Activated CD4-positive, alpha-beta T cell treated with anti-CD3 and anti-CD28 coated beads, Interleukin-2, amount 10 ng/mL, durations not matched to agents 7 days and 5 days (primary cell): Measurements from ENCODE around the gene MAP3K9. TPM values are rescaled to one million over a fixed set of nuclear protein-coding genes. Genes with fewer than 3 reads are reported as not detected.
"Not testable (repeated sequence)": the region's sequence is repeated elsewhere in the genome, so short reads cannot be mapped to it uniquely, and the experiment has no call there.

Source experiments
- CTCF ChIA-PET: fragments of 350-600 bp; sonication (Branson Sonifier 250); formaldehyde crosslinking; loops from one replicate; lab custom pipeline; 2021; ENCODE audit warnings: antibody characterized with exemption; lab: Charles Lee
- POLR2A ChIA-PET: fragments of 350-600 bp; sonication (Branson Sonifier 250); formaldehyde crosslinking; loops from one replicate; lab custom pipeline; 2021; ENCODE audit warnings: antibody characterized with exemption; lab: Charles Lee
- DNase-seq: peaks from one replicate; pipeline ENCODE4 v3.0.0-alpha.2; 2020
- H3K27ac Mint-ChIP-seq: one replicate; pipeline ENCODE4 v1.8.0; 2021; ENCODE audit warnings: mild to moderate bottlenecking, moderate library complexity, mixed read lengths
- H3K27me3 Mint-ChIP-seq: one replicate; pipeline ENCODE4 v1.8.0; 2021; ENCODE audit warnings: mixed read lengths
- H3K36me3 Mint-ChIP-seq: one replicate; pipeline ENCODE4 v1.8.0; 2021; ENCODE audit warnings: low read depth, mixed read lengths
- H3K4me1 Mint-ChIP-seq: one replicate; pipeline ENCODE4 v1.8.0; 2021; ENCODE audit warnings: mixed read lengths
- H3K4me3 Mint-ChIP-seq: one replicate; pipeline ENCODE4 v1.8.0; 2021; ENCODE audit warnings: mild to moderate bottlenecking, moderate library complexity, mixed read lengths
- H3K9me3 Mint-ChIP-seq: one replicate; pipeline ENCODE4 v1.8.0; 2021; ENCODE audit warnings: mixed read lengths
- total RNA-seq, 2 experiments: library from RNA; stranded (reverse); gene quantifications; one replicate each; pipeline ENCODE4 v1.2.3, GENCODE V29; 2021

MAP3K9 gene
- total RNA-seq, 2 experiments from 2014 or later: 4.8 TPM

- no peak overlapping the region for H3K27ac Mint-ChIP-seq
- DNase-seq: no peak
- peaks cover 8% of the 10 kb centered on the region for H3K27me3 Mint-ChIP-seq
- POLR2A ChIA-PET: no interaction called here
- no peaks in the 10 kb centered on the region for H3K9me3 Mint-ChIP-seq
- H3K4me1 Mint-ChIP-seq: peaks cover 9% of the 10 kb centered on the region
- H3K36me3 Mint-ChIP-seq: no peaks in the 10 kb centered on the region
- CTCF ChIA-PET: interaction anchor here (1.6 to 2.4 kb wide), 2 partner anchors 9 to 14 kb away, joined by 4 to 9 read pairs; no protein-coding TSS in a partner anchor
- no peak overlapping the region for H3K4me3 Mint-ChIP-seq
These were observed 99.5 kb downstream of the MAP3K9 start for GRCh38 chr14:70709726-70710382.

- ChIA-PET POLR2A (no interaction called here), CTCF (interaction anchor here (0.7 to 2.4 kb wide), 2 partner anchors 14 to 67 kb away, joined by 3 to 9 read pairs; no protein-coding TSS in a partner anchor)
- no peak for DNase-seq
- Mint-ChIP-seq H3K4me1 (peaks cover 5% of the 10 kb centered on the region), H3K4me3 (no peak overlapping the region), H3K27ac (no peak overlapping the region), H3K9me3 (no peaks in the 10 kb centered on the region), H3K27me3 (peaks cover 10% of the 10 kb centered on the region), H3K36me3 (no peaks in the 10 kb centered on the region)
These were observed 100.4 kb downstream of the MAP3K9 start for GRCh38 chr14:70708717-70709570.

GRCh38 chr14:70707138-70708038, 101.9 kb downstream of the MAP3K9 start:
- no peak for DNase-seq
- Mint-ChIP-seq H3K4me1 (peaks cover 4% of the 10 kb centered on the region), H3K4me3 (no peak overlapping the region), H3K9me3 (no peaks in the 10 kb centered on the region), H3K27ac (no peak overlapping the region), H3K27me3 (peaks cover 10% of the 10 kb centered on the region), H3K36me3 (no peaks in the 10 kb centered on the region)
- ChIA-PET POLR2A (no interaction called here), CTCF (interaction anchor here (1.3 to 1.4 kb wide), 2 partner anchors 51 to 85 kb away, joined by 3 read pairs; no protein-coding TSS in a partner anchor)

- Mint-ChIP-seq H3K36me3 (no peaks in the 10 kb centered on the region), H3K27ac (no peak overlapping the region), H3K27me3 (peaks cover 12% of the 10 kb centered on the region), H3K9me3 (no peaks in the 10 kb centered on the region), H3K4me3 (no peak overlapping the region), H3K4me1 (peaks cover 4% of the 10 kb centered on the region)
- POLR2A ChIA-PET: no interaction called here
- no peak for DNase-seq
- CTCF ChIA-PET: no interaction called here
These were observed 103.1 kb downstream of the MAP3K9 start for GRCh38 chr14:70706177-70706576.

- CTCF ChIA-PET: no interaction called here
- Mint-ChIP-seq H3K9me3 (no peaks in the 10 kb centered on the region), H3K27ac (no peak overlapping the region), H3K4me1 (peaks cover 4% of the 10 kb centered on the region), H3K27me3 (peaks cover 13% of the 10 kb centered on the region), H3K4me3 (no peak overlapping the region), H3K36me3 (no peaks in the 10 kb centered on the region)
- POLR2A ChIA-PET: no interaction called here
- DNase-seq: no peak
These were observed 104.4 kb downstream of the MAP3K9 start for GRCh38 chr14:70704960-70705359.

GRCh38 chr14:70703621-70704168, 105.6 kb downstream of the MAP3K9 start:
- H3K9me3 Mint-ChIP-seq, H3K4me3 Mint-ChIP-seq, H3K27ac Mint-ChIP-seq, H3K4me1 Mint-ChIP-seq, POLR2A ChIA-PET, DNase-seq, CTCF ChIA-PET, H3K36me3 Mint-ChIP-seq: not testable (repeated sequence)
- H3K27me3 Mint-ChIP-seq: peaks cover 13% of the 10 kb centered on the region

GRCh38 chr14:70702161-70702560, 107.2 kb downstream of the MAP3K9 start:
- Mint-ChIP-seq H3K27me3 (peaks cover 13% of the 10 kb centered on the region), H3K9me3 (no peaks in the 10 kb centered on the region), H3K4me3 (no peak overlapping the region), H3K4me1 (peaks cover 2% of the 10 kb centered on the region), H3K27ac (no peak overlapping the region), H3K36me3 (no peaks in the 10 kb centered on the region)
- POLR2A ChIA-PET: no interaction called here
- CTCF ChIA-PET: interaction anchor here (0.6 to 1.3 kb wide), 2 partner anchors 11 to 12 kb away, joined by 3 to 4 read pairs; no protein-coding TSS in a partner anchor
- no peak for DNase-seq

GRCh38 chr14:70701610-70702009, 107.7 kb downstream of the MAP3K9 start:
- POLR2A ChIA-PET: no interaction called here
- Mint-ChIP-seq H3K27ac (no peak overlapping the region), H3K9me3 (no peaks in the 10 kb centered on the region), H3K36me3 (no peaks in the 10 kb centered on the region), H3K4me1 (no peaks in the 10 kb centered on the region), H3K27me3 (peaks cover 13% of the 10 kb centered on the region), H3K4me3 (no peak overlapping the region)
- no peak for DNase-seq
- CTCF ChIA-PET: interaction anchor here (0.6 kb wide), 1 partner anchor 12 kb away, joined by 3 read pairs; no protein-coding TSS in a partner anchor

GRCh38 chr14:70700955-70701585, 108.2 kb downstream of the MAP3K9 start:
- Mint-ChIP-seq H3K4me3 (no peak overlapping the region), H3K27me3 (peaks cover 13% of the 10 kb centered on the region), H3K9me3 (no peaks in the 10 kb centered on the region), H3K27ac (no peak overlapping the region), H3K4me1 (no peaks in the 10 kb centered on the region), H3K36me3 (no peaks in the 10 kb centered on the region)
- no peak for DNase-seq
- POLR2A ChIA-PET: no interaction called here
- CTCF ChIA-PET: interaction anchor here (1.0 to 1.1 kb wide), 2 partner anchors 9 to 14 kb away, joined by 3 to 4 read pairs; no protein-coding TSS in a partner anchor

- Mint-ChIP-seq H3K4me1 (no peaks in the 10 kb centered on the region), H3K4me3 (no peak overlapping the region), H3K36me3 (no peaks in the 10 kb centered on the region), H3K27ac (no peak overlapping the region), H3K9me3 (no peaks in the 10 kb centered on the region), H3K27me3 (peaks cover 4% of the 10 kb centered on the region)
- no peak for DNase-seq
- POLR2A ChIA-PET: no interaction called here
- CTCF ChIA-PET: interaction anchor here (1.1 kb wide), 1 partner anchor 11 kb away, joined by 4 read pairs; no protein-coding TSS in a partner anchor
These were observed 109.7 kb downstream of the MAP3K9 start for GRCh38 chr14:70699646-70700045.

GRCh38 chr14:70698288-70698687, 111.0 kb downstream of the MAP3K9 start:
- no peaks in the 10 kb centered on the region for H3K36me3 Mint-ChIP-seq
- H3K27me3 Mint-ChIP-seq: peaks cover 2% of the 10 kb centered on the region
- no peak overlapping the region for H3K27ac Mint-ChIP-seq
- H3K4me3 Mint-ChIP-seq: no peak overlapping the region
- H3K9me3 Mint-ChIP-seq: no peaks in the 10 kb centered on the region
- ChIA-PET POLR2A (no interaction called here), CTCF (interaction anchor here (1.2 kb wide), 1 partner anchor 29 kb away, joined by 3 read pairs; no protein-coding TSS in a partner anchor)
- H3K4me1 Mint-ChIP-seq: no peaks in the 10 kb centered on the region
- no peak for DNase-seq
